Measurements from ENCODE around the gene LYPD6B.

Gene LYPD6B

DNA sequence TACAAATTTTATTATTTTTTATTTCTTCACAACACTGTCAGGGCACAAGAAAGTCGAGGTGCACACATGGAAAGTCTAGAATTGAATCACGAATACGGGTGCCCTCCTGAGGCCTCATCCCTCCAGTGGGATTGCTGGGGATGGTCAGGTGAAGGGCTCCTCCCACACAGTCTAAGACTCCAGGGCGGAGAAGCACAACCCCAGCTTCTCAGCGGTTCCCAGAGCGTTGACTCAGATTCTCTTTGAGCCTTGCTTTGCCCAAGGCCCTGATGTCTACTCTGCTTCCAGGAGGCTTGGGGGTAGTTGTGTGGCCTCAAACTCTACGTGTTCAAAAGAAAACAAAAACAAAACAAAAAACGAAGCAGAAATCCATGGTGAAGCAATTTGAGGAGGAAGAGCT lies 108.4 kb downstream of the LYPD6B start:
- no peak for DNase-seq (ENCODE audit: low read depth)
- TF ChIP-seq, protein P1, sequence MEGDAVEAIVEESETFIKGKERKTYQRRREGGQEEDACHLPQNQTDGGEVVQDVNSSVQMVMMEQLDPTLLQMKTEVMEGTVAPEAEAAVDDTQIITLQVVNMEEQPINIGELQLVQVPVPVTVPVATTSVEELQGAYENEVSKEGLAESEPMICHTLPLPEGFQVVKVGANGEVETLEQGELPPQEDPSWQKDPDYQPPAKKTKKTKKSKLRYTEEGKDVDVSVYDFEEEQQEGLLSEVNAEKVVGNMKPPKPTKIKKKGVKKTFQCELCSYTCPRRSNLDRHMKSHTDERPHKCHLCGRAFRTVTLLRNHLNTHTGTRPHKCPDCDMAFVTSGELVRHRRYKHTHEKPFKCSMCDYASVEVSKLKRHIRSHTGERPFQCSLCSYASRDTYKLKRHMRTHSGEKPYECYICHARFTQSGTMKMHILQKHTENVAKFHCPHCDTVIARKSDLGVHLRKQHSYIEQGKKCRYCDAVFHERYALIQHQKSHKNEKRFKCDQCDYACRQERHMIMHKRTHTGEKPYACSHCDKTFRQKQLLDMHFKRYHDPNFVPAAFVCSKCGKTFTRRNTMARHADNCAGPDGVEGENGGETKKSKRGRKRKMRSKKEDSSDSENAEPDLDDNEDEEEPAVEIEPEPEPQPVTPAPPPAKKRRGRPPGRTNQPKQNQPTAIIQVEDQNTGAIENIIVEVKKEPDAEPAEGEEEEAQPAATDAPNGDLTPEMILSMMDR (IDR thresholded peaks at IDR 0.05; ENCODE audit: control insufficient read depth, extremely low read depth, insufficient read depth): no peak

DNA sequence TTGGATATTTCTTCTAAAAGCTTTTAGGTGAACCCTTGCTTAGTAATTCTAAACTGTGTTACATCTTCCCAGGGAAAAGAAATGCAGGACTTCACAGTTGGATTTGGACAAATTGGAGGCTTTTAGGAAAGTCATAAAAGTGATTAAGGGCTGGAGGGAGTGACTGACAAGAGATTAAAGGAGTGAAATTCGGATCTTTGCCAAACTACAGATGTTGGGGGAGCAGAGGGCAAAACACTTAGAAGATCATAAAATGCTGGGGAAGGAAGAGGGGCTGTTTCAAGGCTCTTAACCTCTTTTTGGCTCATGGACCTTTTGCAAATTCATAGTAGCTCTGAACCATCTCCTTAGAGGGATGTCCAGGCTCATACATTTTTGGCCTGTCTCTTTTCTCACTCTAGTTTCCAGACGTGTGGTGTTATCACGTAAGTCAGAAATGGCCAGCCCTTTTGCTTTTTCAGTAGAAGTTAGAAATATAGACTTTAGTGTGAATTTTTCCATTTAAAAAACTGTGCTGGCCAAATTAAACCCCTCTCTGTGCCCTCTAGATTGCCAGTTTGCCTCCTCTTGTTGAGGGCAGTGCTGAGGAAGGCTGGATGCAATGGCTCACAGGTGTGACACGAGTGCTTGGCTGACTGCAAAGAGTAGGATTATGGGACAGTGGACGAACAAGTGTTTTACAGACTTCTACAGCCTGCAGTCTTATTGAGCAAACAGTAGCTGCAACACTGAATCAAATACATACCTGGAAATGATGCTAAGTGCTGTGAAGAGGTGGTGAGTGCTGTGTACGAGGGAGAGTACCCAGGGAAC lies 109.9 kb downstream of the LYPD6B start:
- H3K4me3 ChIP-seq (ENCODE audit: low read depth, low read length): no peak overlapping the region
- TF ChIP-seq, protein P1 (IDR thresholded peaks at IDR 0.05; ENCODE audit: control insufficient read depth, extremely low read depth, insufficient read depth): no peak
- no peak for DNase-seq (ENCODE audit: low read depth)

More for the DNA sequence above, 108.4 kb downstream of the LYPD6B start:
- no peak overlapping the region for H3K4me3 ChIP-seq (ENCODE audit: low read depth, low read length)

DNA sequence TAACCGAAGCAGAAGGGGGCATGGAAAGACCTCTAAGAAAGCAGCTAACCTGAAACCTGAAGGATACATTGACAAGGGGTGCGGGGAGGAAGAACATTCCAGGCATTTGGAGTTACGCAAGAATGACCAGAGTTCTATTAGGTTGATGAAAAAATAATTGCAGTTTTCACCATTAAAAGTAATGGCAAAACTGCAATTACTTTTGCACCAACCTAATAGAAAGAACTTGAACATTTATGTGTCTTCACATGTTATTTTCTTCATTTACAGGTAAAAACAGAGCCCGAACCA lies 110.5 kb downstream of the LYPD6B start:
- no peak overlapping the region for H3K4me3 ChIP-seq (ENCODE audit: low read depth, low read length)
- no peak for DNase-seq (ENCODE audit: low read depth)
- TF ChIP-seq, protein P1 (IDR thresholded peaks at IDR 0.05; ENCODE audit: control insufficient read depth, extremely low read depth, insufficient read depth): no peak

DNA sequence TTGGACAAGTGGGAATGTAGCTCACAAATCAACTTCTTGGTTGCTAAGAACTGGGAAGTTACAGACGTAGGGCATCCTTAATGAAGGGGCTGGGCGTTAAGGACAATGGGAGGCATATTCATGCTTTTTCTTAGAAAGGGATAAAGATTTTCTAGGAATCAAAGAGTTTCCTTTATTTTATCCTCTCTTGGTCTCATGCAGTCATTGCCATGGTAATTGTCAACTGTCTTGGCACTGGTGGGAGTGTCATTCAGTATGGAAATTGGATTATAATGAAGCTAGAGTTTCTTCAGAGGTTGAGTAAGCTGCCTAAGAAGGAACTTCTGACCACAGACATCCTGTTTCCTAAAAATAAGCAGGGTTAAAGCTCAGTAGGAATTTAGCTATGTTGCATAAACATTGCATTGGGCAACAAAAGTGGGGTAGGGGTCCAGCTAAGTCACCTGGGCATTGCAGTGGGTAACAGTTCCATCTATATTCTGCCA lies 114.0 kb downstream of the LYPD6B start:
- TF ChIP-seq, protein P1 (IDR thresholded peaks at IDR 0.05; ENCODE audit: control insufficient read depth, extremely low read depth, insufficient read depth): no peak
- no peak overlapping the region for H3K4me3 ChIP-seq (ENCODE audit: low read depth, low read length)
- no peak for DNase-seq (ENCODE audit: low read depth)

DNA sequence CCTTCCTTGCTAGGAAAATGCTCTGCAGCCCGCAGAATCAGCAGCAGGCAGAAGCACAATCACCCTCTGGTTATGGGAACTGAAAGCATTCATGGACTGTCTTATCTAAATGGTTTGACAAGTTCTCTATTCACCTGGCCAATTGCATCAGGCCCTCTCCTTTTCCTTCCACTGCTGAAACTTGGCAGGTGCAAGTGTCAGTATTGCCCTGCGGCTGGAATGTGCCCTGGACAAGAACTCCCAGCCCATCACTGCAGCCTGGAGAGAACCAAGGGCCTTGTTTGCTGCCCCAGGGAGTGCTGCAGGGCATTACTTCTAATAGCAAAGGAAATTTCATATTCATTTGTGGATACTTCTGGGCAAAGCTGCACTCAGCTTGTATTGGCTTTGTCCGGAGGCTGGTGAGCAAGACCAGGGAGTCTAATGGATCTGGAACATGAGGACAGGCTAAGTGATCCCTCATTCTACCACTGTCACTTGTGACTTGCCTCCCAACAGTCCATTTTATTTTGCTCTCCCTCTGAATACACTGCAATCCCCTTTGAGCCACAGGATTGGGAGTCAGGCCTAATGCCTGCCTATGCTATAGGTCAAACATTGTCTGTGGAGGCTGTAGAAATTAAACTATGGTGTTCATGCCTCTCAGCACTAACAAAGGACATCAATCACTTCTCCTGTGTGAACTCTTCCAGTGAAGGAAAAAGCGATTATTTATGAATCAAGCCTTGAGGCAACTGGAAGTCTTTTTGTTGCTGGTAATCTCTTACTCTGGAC lies 116.9 kb downstream of the LYPD6B start:
- DNase-seq (ENCODE audit: low read depth): no peak
- TF ChIP-seq, protein P1 (IDR thresholded peaks at IDR 0.05; ENCODE audit: control insufficient read depth, extremely low read depth, insufficient read depth): no peak
- no peak overlapping the region for H3K4me3 ChIP-seq (ENCODE audit: low read depth, low read length)

DNA sequence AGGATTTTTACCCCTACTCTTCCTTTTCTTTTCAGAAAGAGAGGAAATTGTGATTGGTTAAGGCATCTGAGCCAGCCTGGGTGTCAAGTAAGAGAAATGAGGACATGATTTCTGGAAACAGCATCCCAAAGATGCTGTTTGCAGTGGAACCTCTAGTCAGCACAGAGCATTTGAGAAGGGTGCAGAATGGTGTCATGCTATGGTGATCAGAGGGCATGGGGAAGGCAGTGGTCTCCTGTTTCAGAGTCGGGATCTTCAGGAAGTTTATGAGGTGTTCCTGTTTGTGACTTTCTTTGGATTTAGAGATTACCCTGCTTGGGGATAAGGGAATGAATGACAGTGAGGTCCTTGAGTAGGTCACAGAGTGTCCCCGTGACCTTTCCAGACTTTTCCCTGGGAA lies 117.5 kb downstream of the LYPD6B start:
- DNase-seq (ENCODE audit: low read depth): no peak
- no peak overlapping the region for H3K4me3 ChIP-seq (ENCODE audit: low read depth, low read length)
- TF ChIP-seq, protein P1 (IDR thresholded peaks at IDR 0.05; ENCODE audit: control insufficient read depth, extremely low read depth, insufficient read depth): no peak
